ENCODE results near the gene B4GALNT4. TPM values are rescaled to one million over a fixed set of nuclear protein-coding genes. Genes with fewer than 3 reads are reported as not detected.
A peak's percentile ranks its signal among the peaks of the same experiment; 100 is the strongest.

Gene B4GALNT4
- total and polyA plus RNA-seq, 2 of the 13 experiments (the other 11 are each of a cell fraction or from before 2014, with no cell fraction given): 30.5 to 50.1 TPM

- ChIA-PET CTCF (ENCODE audit: low intra/inter-chr PET ratio, low total read pairs) (no interaction called here), POLR2A (interaction anchor here (1.7 to 1.9 kb wide), 2 partner anchors 22 to 165 kb away, joined by 4 to 5 read pairs; partner anchors contain the start of genes BET1L, PKP3 and RIC8A)
- ATAC-seq (no peak), FAIRE-seq (no peak), DNase-seq (ENCODE audit: low spot score) (no peak)
- H3K79me2 ChIP-seq (ENCODE audit: insufficient read depth, low read length): no peaks in the 10 kb centered on the region
- intact Hi-C loops (cut with micrococcal nuclease; ENCODE audit: unreplicated experiment): no loop called here
- H3K4me3 ChIP-seq (replicated peaks in 1 of 3; ENCODE audit: insufficient read depth in 1 of 3, low read depth in 2 of 3, low read length in 3 of 3): peak overlapping the region in 1 of 3 experiments; percentile 9; a peak in 1 of 6 replicates
- H4K20me1 ChIP-seq (ENCODE audit: insufficient read depth, low read length): 0 out of 2 replicates have a peak, but pooled peaks cover 4% of the 10 kb centered on the region
- peaks cover 0 to 11% of the 10 kb centered on the region in 2 experiments; a peak in 2 of 5 replicates for H3K36me3 ChIP-seq (replicated peaks in 1 of 2; ENCODE audit: control insufficient read depth in 1 of 2, insufficient read depth in 2 of 2, low read length in 2 of 2)
- H3K27me3 ChIP-seq (ENCODE audit: control insufficient read depth in 1 of 2, insufficient read depth in 2 of 2, low read length in 2 of 2): peaks cover 4 to 13% of the 10 kb centered on the region in 2 experiments; a peak in 4 of 5 replicates
- H2AFZ ChIP-seq (ENCODE audit: low read length): no peak overlapping the region
- H3K27ac ChIP-seq (ENCODE audit: extremely low read length, insufficient read depth, low read length): no peak overlapping the region
- H3K4me2 ChIP-seq (ENCODE audit: low read depth, low read length): no peak overlapping the region
- BruUV-seq (replicated peaks): no TSS peak
- in situ Hi-C loops (cut with HindIII; ENCODE audit: extremely low pct_ligation_motif_present, low pct_unique_long_range_greater_than_20kb): no loop called here
- H3K4me1 ChIP-seq (ENCODE audit: insufficient read depth, low read length): peaks cover 56% of the 10 kb centered on the region
- no peak overlapping the region for H3K9ac ChIP-seq (ENCODE audit: insufficient read depth, low read depth, low read length)
- WGBS (ENCODE audit: low lambda C conversion rate): 83% methylated on average over 16 of the region's 19 CpGs
- H3K9me3 ChIP-seq (ENCODE audit: low read length): no peaks in the 10 kb centered on the region
- TF ChIP-seq ZNF24 (IDR thresholded peaks at IDR 0.05): no peak
- TF ChIP-seq ZNF280D (CRISPR knock-in tag; IDR thresholded peaks at IDR 0.05): no peak
- TF ChIP-seq ZNF124 (CRISPR knock-in tag; IDR thresholded peaks at IDR 0.05): no peak
- TF ChIP-seq HIC2 (CRISPR knock-in tag; IDR thresholded peaks at IDR 0.05; ENCODE audit: low read depth): 0 out of 2 replicates have a peak, but pooled peaks have one; percentile 21
- TF ChIP-seq U2AF1 (optimal IDR thresholded peaks at IDR 0.05; ENCODE audit: low read depth, low read length): no peak
- TF ChIP-seq HNRNPL (IDR thresholded peaks at IDR 0.05; ENCODE audit: low read depth, low read length): peak; percentile 58; the same call in 1 of the 2 replicates
- peak; percentile 30; the same call in 1 of the 2 replicates for TF ChIP-seq SALL1 (CRISPR knock-in tag; IDR thresholded peaks at IDR 0.05)
- no peak for TF ChIP-seq AHDC1 (CRISPR knock-in tag; IDR thresholded peaks at IDR 0.05; ENCODE audit: borderline replicate concordance)
- TF ChIP-seq TAF1 (CRISPR knock-in tag; IDR thresholded peaks at IDR 0.05): no peak
- TF ChIP-seq NR2F6 (IDR thresholded peaks at IDR 0.05): no peak
- TF ChIP-seq NR2F6 (CRISPR knock-in tag; IDR thresholded peaks at IDR 0.05): no peak
These were observed 2.7 kb downstream of the B4GALNT4 start for GRCh38 chr11:371716-372590.
